Measurements from ENCODE around the gene ARVCF.

ARVCF gene

DNA sequence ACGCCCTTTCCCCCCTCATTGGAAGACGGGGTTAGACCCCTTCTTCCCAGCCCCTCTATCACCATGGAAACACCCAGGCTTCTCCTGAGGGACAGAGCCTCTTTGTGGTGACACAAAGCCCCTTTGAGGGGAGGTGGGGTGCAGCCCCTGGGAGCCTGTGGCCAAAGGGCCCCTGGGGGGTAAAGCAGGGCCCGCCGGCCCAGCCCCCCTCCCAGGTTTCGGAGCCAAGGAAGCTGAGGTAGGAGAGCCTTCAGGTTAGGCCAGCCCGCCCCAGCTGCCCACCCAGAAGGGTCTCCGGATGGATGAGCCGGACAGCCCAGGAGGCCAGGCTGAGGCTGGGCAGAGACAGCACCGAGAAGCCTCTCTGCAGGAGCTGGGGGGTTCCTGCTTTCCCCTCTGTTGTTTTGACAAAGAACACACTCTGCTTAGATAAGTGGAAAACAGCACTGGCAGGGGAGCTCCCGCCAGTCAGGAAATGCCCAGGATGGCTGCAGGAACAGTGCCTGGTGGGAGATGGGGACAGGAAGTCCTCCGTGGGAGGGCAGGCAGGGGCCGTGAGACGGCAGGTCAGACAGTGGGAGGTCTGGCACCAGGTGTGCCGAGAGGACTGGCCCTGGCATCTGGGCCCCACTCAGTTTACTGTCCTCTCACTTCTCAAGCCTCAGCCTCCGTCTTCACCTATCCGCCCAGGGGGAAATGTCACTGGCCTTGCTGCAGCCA, 18.2 kb downstream of the ARVCF start:
- Histone ChIP-seq H3K4me1 (ENCODE audit: insufficient read depth, low read length) (peaks cover 40% of the 10 kb centered on the region), H3K27ac (ENCODE audit: low read depth, low read length) (no peak overlapping the region), H3K9ac (ENCODE audit: low read length) (no peak overlapping the region), H3K4me3 (ENCODE audit: low read depth in 1 of 2, low read length in 2 of 2) (no peak overlapping the region), H3K36me3 (ENCODE audit: insufficient read depth, low read length) (no peaks in the 10 kb centered on the region), H3K27me3 (ENCODE audit: control insufficient read depth in 1 of 2, insufficient read depth in 2 of 2, low read length in 2 of 2) (no peaks in the 10 kb centered on the region), H3K9me3 (ENCODE audit: low read length) (no peaks in the 10 kb centered on the region)

DNA sequence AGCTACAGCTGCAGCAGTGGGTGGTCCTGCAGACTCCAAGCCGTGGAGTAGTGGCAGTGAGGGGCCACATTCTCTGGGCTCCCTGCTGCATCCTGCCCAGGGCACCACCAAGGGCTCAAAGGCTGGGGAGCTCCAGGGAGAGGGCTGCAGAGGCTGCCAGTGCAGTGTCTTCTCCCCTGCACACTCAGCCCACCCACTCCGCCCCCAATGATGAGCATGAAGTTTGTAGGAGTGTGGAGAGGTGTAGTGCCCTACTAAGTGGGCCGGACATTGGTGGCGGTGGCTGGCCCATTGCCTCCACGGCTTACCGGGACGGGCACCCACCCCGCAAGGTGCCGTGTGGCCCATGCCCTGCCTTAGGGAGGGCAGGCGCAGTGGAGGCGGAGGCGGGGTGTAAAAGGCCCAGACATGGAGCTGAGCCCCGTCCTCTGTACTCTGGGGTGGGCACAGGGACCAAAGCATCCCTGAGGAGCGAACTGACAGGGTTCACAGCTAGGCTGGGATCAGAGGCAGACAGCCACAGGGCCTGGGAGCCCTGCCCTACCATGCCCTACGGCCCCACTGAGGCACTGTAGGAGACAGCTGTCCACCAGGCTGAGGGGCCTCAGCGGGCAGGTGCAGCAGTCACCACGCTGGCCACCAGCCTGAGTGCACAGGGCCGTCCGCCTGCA, 18.9 kb downstream of the ARVCF start:
- no peak overlapping the region for H3K27ac ChIP-seq (ENCODE audit: low read depth, low read length)
- no peaks in the 10 kb centered on the region for H3K27me3 ChIP-seq (ENCODE audit: control insufficient read depth in 1 of 2, insufficient read depth in 2 of 2, low read length in 2 of 2)
- H3K4me1 ChIP-seq (ENCODE audit: insufficient read depth, low read length), result peaks cover 47% of the 10 kb centered on the region
- H3K9ac ChIP-seq (ENCODE audit: low read length), result no peak overlapping the region
- no peaks in the 10 kb centered on the region for H3K36me3 ChIP-seq (ENCODE audit: insufficient read depth, low read length)
- no peaks in the 10 kb centered on the region for H3K9me3 ChIP-seq (ENCODE audit: low read length)
- H3K4me3 ChIP-seq (ENCODE audit: low read depth in 1 of 2, low read length in 2 of 2), result no peak overlapping the region

DNA sequence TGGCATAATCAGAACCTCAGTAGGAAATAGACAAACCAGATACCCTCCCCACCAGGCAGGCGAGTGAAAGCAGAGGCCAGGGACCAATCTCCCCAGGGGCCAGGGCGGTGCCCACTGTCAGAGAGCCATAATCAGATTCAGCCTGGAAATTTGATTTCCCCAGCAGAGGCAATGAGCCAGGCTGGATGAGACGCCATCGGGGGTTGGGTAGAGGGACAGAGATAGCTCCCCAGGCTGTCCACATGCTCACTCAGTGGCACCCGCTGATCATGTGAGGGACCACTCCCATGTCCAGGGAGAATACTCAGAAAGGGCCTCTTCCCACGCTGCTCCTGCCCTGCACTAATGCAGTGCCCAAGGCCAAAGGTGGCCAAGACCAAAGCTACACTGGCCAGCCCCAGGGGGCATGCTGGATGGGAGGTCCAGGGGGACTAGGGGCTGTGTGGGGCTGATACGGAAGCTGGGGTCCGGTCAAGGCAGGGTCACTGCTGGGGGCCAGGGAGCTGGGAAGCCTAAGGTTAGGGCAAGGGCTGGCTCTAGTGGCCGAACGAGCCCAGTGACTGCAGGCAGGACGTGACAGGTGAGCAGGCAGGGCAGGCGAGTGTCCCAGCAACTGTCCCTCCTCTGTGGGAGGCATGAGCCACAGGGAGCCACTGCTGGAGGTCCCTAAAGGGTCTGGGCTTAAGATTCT, 19.8 kb downstream of the ARVCF start:
- H3K9me3 ChIP-seq (ENCODE audit: low read length), result no peaks in the 10 kb centered on the region
- no peaks in the 10 kb centered on the region for H3K27me3 ChIP-seq (ENCODE audit: control insufficient read depth in 1 of 2, insufficient read depth in 2 of 2, low read length in 2 of 2)
- H3K4me3 ChIP-seq (ENCODE audit: low read depth in 1 of 2, low read length in 2 of 2), result no peak overlapping the region
- H3K9ac ChIP-seq (ENCODE audit: low read length), result no peak overlapping the region
- peaks cover 48% of the 10 kb centered on the region for H3K4me1 ChIP-seq (ENCODE audit: insufficient read depth, low read length)
- H3K36me3 ChIP-seq (ENCODE audit: insufficient read depth, low read length), result no peaks in the 10 kb centered on the region
- H3K27ac ChIP-seq (ENCODE audit: low read depth, low read length), result no peak overlapping the region

DNA sequence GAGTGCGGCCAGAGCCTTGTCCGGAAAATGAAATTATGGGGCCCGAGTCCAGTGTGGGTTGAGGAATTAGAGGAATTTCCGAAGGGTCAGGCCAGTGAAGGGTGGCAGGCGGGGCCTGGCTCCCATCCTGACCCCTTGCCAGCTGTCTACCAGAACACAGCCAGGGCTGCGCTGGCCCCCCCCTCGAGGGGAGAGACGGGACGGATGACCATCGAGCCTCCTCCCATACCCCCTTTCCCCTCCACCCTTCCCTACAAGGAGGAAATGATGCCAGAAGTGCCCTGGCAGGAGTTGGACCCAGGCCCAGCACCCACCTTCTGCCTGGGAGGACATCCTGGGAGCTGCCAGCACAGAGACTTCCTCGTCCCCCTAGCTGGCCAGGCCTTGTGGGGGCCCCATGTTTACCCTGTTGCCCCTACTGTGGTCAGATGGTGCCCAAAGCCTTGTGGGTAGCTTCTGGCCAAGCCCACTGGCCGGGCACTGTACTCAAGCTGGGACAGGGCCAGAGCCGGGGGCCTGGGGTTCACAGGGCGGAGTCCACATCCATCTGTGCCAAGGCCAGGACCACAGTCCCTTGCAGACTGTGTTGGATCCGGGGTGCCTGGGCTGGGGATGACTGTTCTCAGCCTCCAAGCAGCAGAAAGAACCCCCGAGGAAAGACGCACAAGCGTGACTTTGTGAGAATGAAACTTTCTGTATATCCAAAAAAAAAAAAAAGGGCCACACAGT, 20.8 kb downstream of the ARVCF start:
- Histone ChIP-seq H3K27ac (ENCODE audit: low read depth, low read length) (no peak overlapping the region), H3K9me3 (ENCODE audit: low read length) (no peaks in the 10 kb centered on the region), H3K27me3 (ENCODE audit: control insufficient read depth in 1 of 2, insufficient read depth in 2 of 2, low read length in 2 of 2) (no peaks in the 10 kb centered on the region), H3K36me3 (ENCODE audit: insufficient read depth, low read length) (no peaks in the 10 kb centered on the region), H3K4me3 (ENCODE audit: low read depth in 1 of 2, low read length in 2 of 2) (no peak overlapping the region), H3K4me1 (ENCODE audit: insufficient read depth, low read length) (peaks cover 52% of the 10 kb centered on the region), H3K9ac (ENCODE audit: low read length) (no peak overlapping the region)

GRCh38 chr22:19994851-19995610, 21.6 kb downstream of the ARVCF start:
- H3K36me3 ChIP-seq (ENCODE audit: insufficient read depth, low read length), result no peaks in the 10 kb centered on the region
- H3K4me3 ChIP-seq (ENCODE audit: low read depth in 1 of 2, low read length in 2 of 2), result no peak overlapping the region
- H3K4me1 ChIP-seq (ENCODE audit: insufficient read depth, low read length), result peaks cover 45% of the 10 kb centered on the region
- no peak overlapping the region for H3K9ac ChIP-seq (ENCODE audit: low read length)
- no peaks in the 10 kb centered on the region for H3K9me3 ChIP-seq (ENCODE audit: low read length)
- no peak overlapping the region for H3K27ac ChIP-seq (ENCODE audit: low read depth, low read length)
- H3K27me3 ChIP-seq (ENCODE audit: control insufficient read depth in 1 of 2, insufficient read depth in 2 of 2, low read length in 2 of 2), result no peaks in the 10 kb centered on the region

DNA sequence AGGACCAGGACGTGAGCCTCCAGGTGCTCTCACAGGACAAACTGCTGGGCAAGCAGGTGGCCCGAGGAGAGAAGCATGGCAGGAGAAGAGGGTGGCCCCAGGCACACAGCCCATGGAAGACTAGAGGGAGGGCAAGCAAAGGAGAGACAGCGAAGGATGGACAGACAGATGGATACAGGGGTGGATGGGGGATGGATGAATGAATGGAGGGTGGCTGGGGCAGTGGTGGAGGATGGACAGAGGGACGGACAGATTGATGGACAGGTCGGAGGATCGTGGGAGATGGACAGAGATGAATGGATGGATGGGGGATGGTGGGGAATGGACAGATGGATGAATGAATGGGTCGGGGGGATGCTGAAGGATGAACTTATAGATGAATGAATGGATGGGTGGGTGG, 22.7 kb downstream of the ARVCF start:
- no peaks in the 10 kb centered on the region for H3K36me3 ChIP-seq (ENCODE audit: insufficient read depth, low read length)
- no peak overlapping the region for H3K9ac ChIP-seq (ENCODE audit: low read length)
- H3K4me3 ChIP-seq (ENCODE audit: low read depth in 1 of 2, low read length in 2 of 2), result no peak overlapping the region
- no peak overlapping the region for H3K27ac ChIP-seq (ENCODE audit: low read depth, low read length)
- H3K9me3 ChIP-seq (ENCODE audit: low read length), result no peaks in the 10 kb centered on the region
- no peaks in the 10 kb centered on the region for H3K27me3 ChIP-seq (ENCODE audit: control insufficient read depth in 1 of 2, insufficient read depth in 2 of 2, low read length in 2 of 2)
- peaks cover 35% of the 10 kb centered on the region for H3K4me1 ChIP-seq (ENCODE audit: insufficient read depth, low read length)

GRCh38 chr22:19992921-19993355, 23.7 kb downstream of the ARVCF start:
- no peaks in the 10 kb centered on the region for H3K36me3 ChIP-seq (ENCODE audit: insufficient read depth, low read length)
- peaks cover 30% of the 10 kb centered on the region for H3K4me1 ChIP-seq (ENCODE audit: insufficient read depth, low read length)
- no peaks in the 10 kb centered on the region for H3K27me3 ChIP-seq (ENCODE audit: control insufficient read depth in 1 of 2, insufficient read depth in 2 of 2, low read length in 2 of 2)
- no peak overlapping the region for H3K9ac ChIP-seq (ENCODE audit: low read length)
- H3K4me3 ChIP-seq (ENCODE audit: low read depth in 1 of 2, low read length in 2 of 2), result no peak overlapping the region
- no peaks in the 10 kb centered on the region for H3K9me3 ChIP-seq (ENCODE audit: low read length)
- H3K27ac ChIP-seq (ENCODE audit: low read depth, low read length), result no peak overlapping the region

GRCh38 chr22:19992481-19992911, 24.1 kb downstream of the ARVCF start:
- Histone ChIP-seq H3K4me1 (ENCODE audit: insufficient read depth, low read length) (peaks cover 30% of the 10 kb centered on the region), H3K27ac (ENCODE audit: low read depth, low read length) (no peak overlapping the region), H3K9me3 (ENCODE audit: low read length) (no peaks in the 10 kb centered on the region), H3K27me3 (ENCODE audit: control insufficient read depth in 1 of 2, insufficient read depth in 2 of 2, low read length in 2 of 2) (no peaks in the 10 kb centered on the region), H3K36me3 (ENCODE audit: insufficient read depth, low read length) (no peaks in the 10 kb centered on the region), H3K4me3 (ENCODE audit: low read depth in 1 of 2, low read length in 2 of 2) (no peak overlapping the region), H3K9ac (ENCODE audit: low read length) (no peak overlapping the region)

DNA sequence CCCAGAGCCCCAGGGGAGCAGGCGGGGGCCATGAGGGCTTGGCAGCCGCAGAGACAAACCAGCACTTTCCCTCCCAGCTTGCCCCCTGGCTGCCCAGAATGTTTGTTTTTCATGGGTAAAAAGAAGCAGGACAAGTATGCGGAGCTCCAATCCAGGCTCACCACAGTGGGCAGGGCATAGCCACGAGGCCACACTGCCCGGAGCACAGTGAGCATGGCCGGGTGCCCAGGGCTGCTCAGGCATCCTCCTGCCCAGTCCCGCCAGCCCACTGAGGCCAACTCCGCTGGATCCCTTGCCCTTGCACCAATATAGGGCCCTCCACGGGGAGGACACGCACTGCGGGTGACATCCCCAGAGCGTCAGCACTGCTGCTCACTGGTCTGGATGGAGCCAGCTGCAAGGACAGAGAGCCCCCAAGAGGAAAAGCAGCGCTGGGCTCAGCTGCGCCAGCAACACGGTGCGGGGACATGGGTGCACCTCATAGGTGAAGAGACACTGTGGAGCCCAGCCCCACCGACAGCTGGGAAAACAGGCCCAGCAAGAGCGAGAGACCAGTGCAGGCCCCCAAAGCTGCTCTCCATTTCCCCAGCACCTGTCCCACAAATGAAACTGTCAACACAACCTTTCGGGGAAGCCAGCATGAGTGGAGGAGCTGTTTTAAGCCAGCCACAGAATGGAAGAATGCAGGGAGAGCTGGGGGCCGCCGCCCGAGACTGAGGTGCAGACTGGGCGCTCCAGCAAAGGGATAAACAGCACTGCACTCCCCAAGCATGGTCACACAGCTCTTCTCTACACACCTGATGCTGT, 24.8 kb downstream of the ARVCF start:
- Histone ChIP-seq H3K4me3 (ENCODE audit: low read depth in 1 of 2, low read length in 2 of 2) (no peak overlapping the region), H3K9me3 (ENCODE audit: low read length) (no peaks in the 10 kb centered on the region), H3K27ac (ENCODE audit: low read depth, low read length) (no peak overlapping the region), H3K36me3 (ENCODE audit: insufficient read depth, low read length) (no peaks in the 10 kb centered on the region), H3K4me1 (ENCODE audit: insufficient read depth, low read length) (peaks cover 30% of the 10 kb centered on the region), H3K9ac (ENCODE audit: low read length) (no peak overlapping the region), H3K27me3 (ENCODE audit: control insufficient read depth in 1 of 2, insufficient read depth in 2 of 2, low read length in 2 of 2) (no peaks in the 10 kb centered on the region)

GRCh38 chr22:19991395-19991644, 25.3 kb downstream of the ARVCF start:
- Histone ChIP-seq H3K27ac (ENCODE audit: low read depth, low read length) (no peak overlapping the region), H3K9ac (ENCODE audit: low read length) (no peak overlapping the region), H3K4me1 (ENCODE audit: insufficient read depth, low read length) (peaks cover 31% of the 10 kb centered on the region), H3K4me3 (ENCODE audit: low read depth in 1 of 2, low read length in 2 of 2) (no peak overlapping the region), H3K9me3 (ENCODE audit: low read length) (no peaks in the 10 kb centered on the region), H3K36me3 (ENCODE audit: insufficient read depth, low read length) (no peaks in the 10 kb centered on the region), H3K27me3 (ENCODE audit: control insufficient read depth in 1 of 2, insufficient read depth in 2 of 2, low read length in 2 of 2) (no peaks in the 10 kb centered on the region)
